Thoracic aorta (tissue), 2 donors: ENCODE measurements around the gene UNC5A. TPM values are rescaled to one million over a fixed set of nuclear protein-coding genes. Genes with fewer than 3 reads are reported as not detected.

Experiments used
- ATAC-seq: fragments of 150-250 bp; one replicate; pipeline ENCODE4 v1.8.0; 2017; ENCODE audit warnings: low read depth; ENCODE audit not compliant: insufficient number of reproducible peaks, low FRiP score
- DNase-seq: peaks from one replicate; pipeline ENCODE4 v3.0.0-alpha.2; 2020; ENCODE audit warnings: low spot score
- H3K27ac ChIP-seq, 2 donors: fragments of 200-600 bp; sonication (generic); 1 replicate in 1 of 2; 2 replicates in 1 of 2; pipeline ENCODE4 v1.5.1; 2016; ENCODE audit warnings: mild to moderate bottlenecking in 2 of 2, moderate library complexity in 2 of 2
- H3K27me3 ChIP-seq: fragments of 200-600 bp; sonication (generic); replicated peaks from 2 replicates; pipeline ENCODE4 v1.6.0; 2016; ENCODE audit warnings: mild to moderate bottlenecking; ENCODE audit not compliant: insufficient read depth
- H3K36me3 ChIP-seq: fragments of 200-600 bp; sonication (generic); one replicate; pipeline ENCODE4 v1.5.1; 2016
- H3K4me1 ChIP-seq, 2 donors: fragments of 200-600 bp; sonication (generic); 1 replicate in 1 of 2; 2 replicates in 1 of 2; pipeline versions ENCODE4 v1.5.1 to v1.6.0; 2016; ENCODE audit warnings: low read depth in 2 of 2, mild to moderate bottlenecking in 1 of 2; ENCODE audit not compliant: control insufficient read depth in 1 of 2
- H3K4me3 ChIP-seq: fragments of 200-600 bp; sonication (generic); 2 replicates; pipeline ENCODE4 v1.5.1; 2016; ENCODE audit warnings: mild to moderate bottlenecking
- H3K9me3 ChIP-seq: fragments of 200-600 bp; sonication (generic); 2 replicates; pipeline ENCODE4 v1.5.1; 2016
- total RNA-seq, 2 donors: library from RNA; depleted of rRNA; stranded (reverse); fragments of >200 nt; gene quantifications; one replicate each; pipeline versions ENCODE4 v1.1.0 to v1.2.3, GENCODE V29; 2016
- TF ChIP-seq, protein P1 (sequence below): fragments of 200-600 bp; sonication (generic); IDR thresholded peaks from one replicate; pipeline ENCODE4 v1.5.1; 2019; ENCODE audit warnings: antibody characterized with exemption

Gene UNC5A
- total RNA-seq, 2 donors from 2014 or later: not detected

DNA sequence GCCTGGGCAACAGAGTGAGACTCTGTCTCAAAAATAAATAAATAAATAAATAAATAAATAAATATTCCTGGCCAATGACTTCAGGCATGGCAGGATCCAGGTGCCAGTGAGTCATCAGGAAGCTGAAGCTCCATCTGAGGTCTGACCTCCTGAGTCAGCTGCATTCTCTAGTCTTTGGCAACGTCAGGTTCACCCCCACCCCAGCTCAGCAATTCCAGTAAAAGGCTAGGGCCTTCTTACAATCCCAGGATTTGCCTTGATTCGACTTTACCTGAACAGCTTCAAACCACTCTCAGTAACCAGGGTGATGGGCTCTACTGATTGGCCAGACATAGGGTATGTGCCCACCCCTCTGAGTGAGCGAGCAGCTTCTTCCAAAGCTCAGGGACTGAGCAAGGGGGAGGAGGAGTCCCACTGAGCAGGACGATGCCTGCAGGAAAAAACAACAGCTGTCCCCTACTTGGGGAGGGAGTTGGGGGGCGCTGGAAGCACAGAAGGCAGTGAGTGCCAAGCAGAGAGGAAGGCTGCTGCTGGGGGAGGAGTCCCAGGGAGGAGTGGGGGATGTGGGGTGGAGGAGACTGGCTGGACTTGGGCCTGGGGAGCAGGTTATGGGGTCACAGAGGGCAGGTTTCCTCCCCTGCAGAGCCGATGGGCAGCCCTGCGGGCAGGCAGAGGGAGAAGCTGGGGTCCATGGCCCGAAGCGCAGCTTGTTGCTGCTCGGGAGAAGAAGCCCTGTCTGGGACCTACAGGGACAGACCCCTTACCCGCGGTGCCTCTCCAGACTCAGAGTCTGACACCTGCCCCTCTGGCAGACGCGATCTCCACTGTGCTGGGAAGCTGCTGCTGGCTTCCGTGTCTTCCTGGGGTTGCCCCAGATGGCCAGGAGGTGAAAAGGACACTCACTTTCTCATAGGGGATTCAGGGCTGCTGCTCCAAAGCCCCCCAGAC is 25.9 kb upstream of the UNC5A start:
- no peak overlapping the region for H3K4me3 ChIP-seq
- ATAC-seq (no peak), DNase-seq (no peak)
- H3K27ac ChIP-seq: no peak overlapping the region
- H3K4me1 ChIP-seq: no peaks in the 10 kb centered on the region
- no peaks in the 10 kb centered on the region for H3K36me3 ChIP-seq
- H3K27me3 ChIP-seq: no peaks in the 10 kb centered on the region
- H3K9me3 ChIP-seq: no peaks in the 10 kb centered on the region
- TF ChIP-seq, protein P1, sequence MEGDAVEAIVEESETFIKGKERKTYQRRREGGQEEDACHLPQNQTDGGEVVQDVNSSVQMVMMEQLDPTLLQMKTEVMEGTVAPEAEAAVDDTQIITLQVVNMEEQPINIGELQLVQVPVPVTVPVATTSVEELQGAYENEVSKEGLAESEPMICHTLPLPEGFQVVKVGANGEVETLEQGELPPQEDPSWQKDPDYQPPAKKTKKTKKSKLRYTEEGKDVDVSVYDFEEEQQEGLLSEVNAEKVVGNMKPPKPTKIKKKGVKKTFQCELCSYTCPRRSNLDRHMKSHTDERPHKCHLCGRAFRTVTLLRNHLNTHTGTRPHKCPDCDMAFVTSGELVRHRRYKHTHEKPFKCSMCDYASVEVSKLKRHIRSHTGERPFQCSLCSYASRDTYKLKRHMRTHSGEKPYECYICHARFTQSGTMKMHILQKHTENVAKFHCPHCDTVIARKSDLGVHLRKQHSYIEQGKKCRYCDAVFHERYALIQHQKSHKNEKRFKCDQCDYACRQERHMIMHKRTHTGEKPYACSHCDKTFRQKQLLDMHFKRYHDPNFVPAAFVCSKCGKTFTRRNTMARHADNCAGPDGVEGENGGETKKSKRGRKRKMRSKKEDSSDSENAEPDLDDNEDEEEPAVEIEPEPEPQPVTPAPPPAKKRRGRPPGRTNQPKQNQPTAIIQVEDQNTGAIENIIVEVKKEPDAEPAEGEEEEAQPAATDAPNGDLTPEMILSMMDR: no peak

DNA sequence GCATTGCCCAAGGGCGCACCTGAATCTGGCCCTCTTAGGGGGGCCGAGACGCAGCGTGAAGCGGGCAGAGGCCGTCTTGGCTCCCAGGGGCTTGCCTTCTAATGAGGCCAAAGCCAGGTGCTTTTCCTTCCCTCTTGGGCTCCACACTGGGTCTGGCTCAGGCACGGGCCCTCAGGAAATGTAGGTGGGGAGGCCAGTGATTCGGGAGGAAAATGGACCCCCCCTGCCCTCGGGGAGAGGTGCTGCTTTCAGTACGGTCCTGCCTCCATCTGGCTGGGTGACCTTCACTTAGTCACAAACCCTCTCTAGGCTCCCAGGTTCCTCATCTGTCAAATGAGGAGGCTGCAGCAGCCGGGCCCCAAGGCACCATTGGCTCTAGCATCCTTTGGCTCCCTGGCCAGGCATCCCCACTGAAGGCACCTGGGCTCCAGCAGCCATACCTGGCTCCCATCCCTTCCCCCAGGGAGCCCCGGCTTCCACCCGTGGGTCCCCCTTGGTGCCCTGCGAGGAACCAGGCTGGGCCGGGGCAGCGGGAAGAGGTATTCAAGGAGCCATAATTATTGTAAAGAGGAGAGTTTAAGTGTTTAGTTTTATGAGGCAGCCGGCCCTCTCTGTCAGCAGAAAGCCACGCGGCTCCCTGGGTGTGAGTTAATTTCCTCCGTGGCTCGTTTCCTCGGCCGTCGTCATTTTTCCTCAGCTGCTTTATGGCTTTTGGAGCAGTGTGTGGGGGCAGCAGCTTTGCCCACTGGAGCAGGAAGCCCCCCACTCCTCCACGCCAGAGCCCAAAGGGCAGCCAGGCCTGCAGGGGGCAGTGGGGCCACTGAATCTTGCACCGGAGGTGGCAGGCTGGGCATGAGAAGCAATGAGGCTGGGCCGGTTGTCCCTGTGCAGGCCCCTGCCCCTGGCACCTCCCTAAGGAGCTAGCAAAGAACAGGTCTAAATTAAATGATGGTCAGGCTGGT is 24.9 kb upstream of the UNC5A start:
- no peaks in the 10 kb centered on the region for H3K27me3 ChIP-seq
- DNase-seq (no peak), ATAC-seq (no peak)
- H3K4me3 ChIP-seq: no peak overlapping the region
- H3K9me3 ChIP-seq: no peaks in the 10 kb centered on the region
- no peaks in the 10 kb centered on the region for H3K4me1 ChIP-seq
- TF ChIP-seq, protein P1: no peak
- no peak overlapping the region for H3K27ac ChIP-seq
- no peaks in the 10 kb centered on the region for H3K36me3 ChIP-seq

DNA sequence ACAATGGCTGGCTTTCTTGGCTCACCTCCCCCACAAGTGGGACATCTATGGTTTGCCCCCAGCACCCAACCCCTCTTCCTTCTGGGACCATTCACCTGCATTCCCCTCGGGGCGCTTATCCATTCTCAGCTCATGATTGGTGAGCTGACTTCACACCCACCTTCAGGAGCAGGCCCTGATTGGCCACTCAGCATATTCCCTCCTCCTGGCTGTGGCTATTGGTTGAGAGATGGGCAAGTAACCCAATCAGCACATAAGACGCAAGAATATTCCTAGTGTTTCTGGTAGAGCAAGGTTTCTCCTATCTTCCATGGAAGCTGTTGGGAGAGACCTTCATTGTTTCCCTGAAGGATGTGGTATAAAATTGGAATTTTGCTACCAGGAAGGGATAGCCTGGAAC is 22.7 kb upstream of the UNC5A start:
- TF ChIP-seq, protein P1: no peak
- ATAC-seq: no peak
- Histone ChIP-seq H3K4me1 (no peaks in the 10 kb centered on the region), H3K9me3 (no peaks in the 10 kb centered on the region), H3K27me3 (no peaks in the 10 kb centered on the region), H3K4me3 (no peak overlapping the region), H3K27ac (no peak overlapping the region), H3K36me3 (no peaks in the 10 kb centered on the region)
- no peak for DNase-seq

DNA sequence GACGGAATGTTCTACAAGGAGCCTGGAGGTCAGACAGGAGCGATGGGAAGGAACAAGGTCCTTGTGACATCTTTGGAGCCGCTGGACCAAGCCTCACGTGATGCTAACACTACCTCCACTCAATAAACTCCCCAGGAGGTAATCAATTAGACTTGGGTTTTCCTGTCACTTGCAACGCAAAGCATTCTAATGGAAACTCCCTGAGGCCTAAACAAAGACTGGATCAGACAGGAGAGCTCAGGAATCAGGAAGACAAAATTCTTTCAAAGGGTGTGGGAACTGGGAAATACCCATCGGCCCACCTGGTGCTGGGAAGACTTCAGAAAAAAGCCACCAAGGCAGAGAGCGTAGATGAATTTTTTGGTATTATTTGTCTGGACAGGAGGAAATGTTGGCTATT is 22.3 kb upstream of the UNC5A start:
- ATAC-seq (no peak), DNase-seq (no peak)
- TF ChIP-seq, protein P1: no peak
- Histone ChIP-seq H3K9me3 (no peaks in the 10 kb centered on the region), H3K4me1 (no peaks in the 10 kb centered on the region), H3K4me3 (no peak overlapping the region), H3K27me3 (no peaks in the 10 kb centered on the region), H3K27ac (no peak overlapping the region), H3K36me3 (no peaks in the 10 kb centered on the region)
